Measurements from ENCODE around the gene ARHGAP9. TPM values are rescaled to one million over a fixed set of nuclear protein-coding genes. Genes with fewer than 3 reads are reported as not detected.

The ARHGAP9 gene
- total RNA-seq, 1 experiment from 2014 or later: 0.92 TPM

DNA sequence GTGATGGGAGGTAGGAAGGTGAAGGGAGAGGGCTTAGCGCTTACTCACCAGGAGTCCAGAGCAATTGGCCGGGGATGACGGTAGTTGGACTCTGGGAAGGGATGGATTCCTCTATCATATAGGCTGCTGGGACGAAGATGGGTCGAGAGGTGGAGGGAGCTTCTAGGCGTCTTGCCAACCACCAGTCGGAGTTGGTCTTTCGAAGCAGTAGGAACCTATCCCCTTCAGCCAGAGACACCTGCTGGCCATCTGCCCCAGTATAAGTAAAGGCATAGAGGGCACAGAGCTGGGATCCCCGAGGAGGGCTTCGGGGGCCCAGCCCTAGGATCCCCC, 657 bp downstream of the ARHGAP9 start:
- in situ Hi-C loops (cut with HindIII; ENCODE audit: low pct_unique_long_range_greater_than_20kb, low sequenced_read_pairs) (no loop called here), intact Hi-C loops (cut with micrococcal nuclease; ENCODE audit: unreplicated experiment) (no loop called here)

DNA sequence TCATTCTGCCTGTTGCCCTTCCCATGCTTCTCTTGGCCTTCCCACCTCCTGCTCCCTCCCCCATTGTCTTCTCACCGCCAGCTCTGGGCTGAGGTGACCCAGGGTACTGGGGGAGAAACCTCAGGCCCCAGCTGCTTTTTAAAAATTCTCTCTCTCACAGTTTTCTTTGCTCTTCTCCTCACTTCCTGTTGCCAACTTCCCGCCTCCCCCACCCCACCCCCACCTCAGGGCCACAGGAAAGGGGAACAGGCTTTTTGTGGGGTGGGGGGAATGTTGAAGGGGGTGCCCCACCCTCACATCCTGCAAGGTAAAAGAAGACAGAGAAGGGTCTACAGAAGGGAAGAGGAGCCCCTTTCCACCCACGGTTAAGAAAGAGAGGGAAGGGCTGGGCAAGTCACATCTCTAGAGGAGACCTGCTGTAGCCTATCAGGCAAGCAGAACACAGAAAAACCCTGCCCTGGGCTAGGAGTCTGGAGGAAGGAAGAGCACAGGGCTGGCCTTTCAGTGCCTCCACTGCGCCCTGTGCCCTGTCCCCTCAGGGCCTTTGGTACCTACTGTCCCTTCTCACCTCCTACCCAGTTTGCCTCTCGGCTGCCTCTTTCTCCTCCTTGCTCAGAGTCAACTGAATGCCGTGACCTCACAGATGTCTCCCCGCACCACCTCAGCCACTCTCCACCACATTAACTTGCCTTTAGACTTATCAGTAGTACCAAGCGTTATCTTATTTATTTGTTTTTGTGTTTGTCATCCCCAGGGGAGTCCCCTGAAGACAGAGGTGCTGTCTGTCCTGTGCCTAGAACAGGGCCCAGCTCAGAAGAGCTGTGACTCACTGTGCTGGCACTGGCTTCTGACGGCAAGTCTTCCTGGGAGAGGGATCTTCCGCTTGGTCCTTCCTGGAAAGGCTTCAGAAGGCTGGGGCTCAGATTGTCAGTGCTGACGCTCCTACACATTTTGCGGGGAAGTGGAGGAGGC, 1.7 kb downstream of the ARHGAP9 start:
- CTCF ChIA-PET: interaction anchor here (0.5 to 1.1 kb wide), 3 partner anchors 8 to 170 kb away, joined by 3 to 15 read pairs (median 4); no protein-coding TSS in a partner anchor
- peak; percentile 48 for ATAC-seq
- H3K4me1 ChIP-seq (ENCODE audit: control insufficient read depth, insufficient read depth, low read length): no peaks in the 10 kb centered on the region; the same call in 1 of the 2 replicates
- no peak overlapping the region for H3K4me3 ChIP-seq (ENCODE audit: low read depth in 2 of 2, low read length in 2 of 2)
- TF ChIP-seq POLR2AphosphoS5 (IDR thresholded peaks at IDR 0.05; ENCODE audit: low read depth, low read length): no peak
- TF ChIP-seq REST (IDR thresholded peaks at IDR 0.05; ENCODE audit: insufficient read depth in 1 of 2, low read depth in 2 of 2, low read length in 1 of 2): no peak
- TF ChIP-seq SIN3A (IDR thresholded peaks at IDR 0.05; ENCODE audit: borderline replicate concordance, insufficient read depth, low read depth, low read length): no peak
- TF ChIP-seq TCF7L2 (IDR thresholded peaks at IDR 0.05; ENCODE audit: low read depth, low read length): no peak
- TF ChIP-seq, protein P1, sequence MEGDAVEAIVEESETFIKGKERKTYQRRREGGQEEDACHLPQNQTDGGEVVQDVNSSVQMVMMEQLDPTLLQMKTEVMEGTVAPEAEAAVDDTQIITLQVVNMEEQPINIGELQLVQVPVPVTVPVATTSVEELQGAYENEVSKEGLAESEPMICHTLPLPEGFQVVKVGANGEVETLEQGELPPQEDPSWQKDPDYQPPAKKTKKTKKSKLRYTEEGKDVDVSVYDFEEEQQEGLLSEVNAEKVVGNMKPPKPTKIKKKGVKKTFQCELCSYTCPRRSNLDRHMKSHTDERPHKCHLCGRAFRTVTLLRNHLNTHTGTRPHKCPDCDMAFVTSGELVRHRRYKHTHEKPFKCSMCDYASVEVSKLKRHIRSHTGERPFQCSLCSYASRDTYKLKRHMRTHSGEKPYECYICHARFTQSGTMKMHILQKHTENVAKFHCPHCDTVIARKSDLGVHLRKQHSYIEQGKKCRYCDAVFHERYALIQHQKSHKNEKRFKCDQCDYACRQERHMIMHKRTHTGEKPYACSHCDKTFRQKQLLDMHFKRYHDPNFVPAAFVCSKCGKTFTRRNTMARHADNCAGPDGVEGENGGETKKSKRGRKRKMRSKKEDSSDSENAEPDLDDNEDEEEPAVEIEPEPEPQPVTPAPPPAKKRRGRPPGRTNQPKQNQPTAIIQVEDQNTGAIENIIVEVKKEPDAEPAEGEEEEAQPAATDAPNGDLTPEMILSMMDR (IDR thresholded peaks at IDR 0.05): no peak
- intact Hi-C loops (cut with micrococcal nuclease; ENCODE audit: unreplicated experiment): no loop called here
- BruUV-seq (replicated peaks): no TSS peak
- in situ Hi-C loops (cut with HindIII; ENCODE audit: low pct_unique_long_range_greater_than_20kb, low sequenced_read_pairs): no loop called here
- no peak overlapping the region for H3K27ac ChIP-seq (ENCODE audit: low read length)
- DNase-seq (ENCODE audit: low read depth, low spot score): no peak
- POLR2A ChIA-PET: no interaction called here
- H3K27me3 ChIP-seq (ENCODE audit: control insufficient read depth, insufficient read depth, low read length): peaks cover 2% of the 10 kb centered on the region; the same call in 1 of the 2 replicates
- H3K36me3 ChIP-seq (ENCODE audit: control insufficient read depth, insufficient read depth, low read length): no peaks in the 10 kb centered on the region
- no peaks in the 10 kb centered on the region for H3K9me3 ChIP-seq (ENCODE audit: control insufficient read depth, insufficient read depth, low read depth, low read length)

More for the DNA sequence above, 657 bp downstream of the ARHGAP9 start:
- no peak for TF ChIP-seq POLR2AphosphoS5 (IDR thresholded peaks at IDR 0.05; ENCODE audit: low read depth, low read length)
- TF ChIP-seq REST (IDR thresholded peaks at IDR 0.05; ENCODE audit: insufficient read depth in 1 of 2, low read depth in 2 of 2, low read length in 1 of 2): no peak
- TF ChIP-seq, protein P1 (IDR thresholded peaks at IDR 0.05): no peak
- no peak for TF ChIP-seq SIN3A (IDR thresholded peaks at IDR 0.05; ENCODE audit: borderline replicate concordance, insufficient read depth, low read depth, low read length)
- TF ChIP-seq TCF7L2 (IDR thresholded peaks at IDR 0.05; ENCODE audit: low read depth, low read length): no peak
- H3K27ac ChIP-seq (ENCODE audit: low read length): no peak overlapping the region
- no peaks in the 10 kb centered on the region; the same call in 1 of the 2 replicates for H3K4me1 ChIP-seq (ENCODE audit: control insufficient read depth, insufficient read depth, low read length)
- ChIA-PET CTCF (interaction anchor here (1.1 kb wide), 1 partner anchor 13 kb away, joined by 3 read pairs; no protein-coding TSS in a partner anchor), POLR2A (no interaction called here)
- peaks cover 2% of the 10 kb centered on the region; the same call in 1 of the 2 replicates for H3K27me3 ChIP-seq (ENCODE audit: control insufficient read depth, insufficient read depth, low read length)
- ATAC-seq (no peak), DNase-seq (ENCODE audit: low read depth, low spot score) (no peak)
- no peak overlapping the region for H3K4me3 ChIP-seq (ENCODE audit: low read depth in 2 of 2, low read length in 2 of 2)
- no peaks in the 10 kb centered on the region for H3K36me3 ChIP-seq (ENCODE audit: control insufficient read depth, insufficient read depth, low read length)
- H3K9me3 ChIP-seq (ENCODE audit: control insufficient read depth, insufficient read depth, low read depth, low read length): no peaks in the 10 kb centered on the region
- no TSS peak for BruUV-seq (replicated peaks)
